Measurements from ENCODE around the gene RPL39L.
A peak's percentile ranks its signal among the peaks of the same experiment; 100 is the strongest.
"Not testable (repeated sequence)": the region's sequence is repeated elsewhere in the genome, so short reads cannot be mapped to it uniquely, and the experiment has no call there.

The RPL39L gene

DNA sequence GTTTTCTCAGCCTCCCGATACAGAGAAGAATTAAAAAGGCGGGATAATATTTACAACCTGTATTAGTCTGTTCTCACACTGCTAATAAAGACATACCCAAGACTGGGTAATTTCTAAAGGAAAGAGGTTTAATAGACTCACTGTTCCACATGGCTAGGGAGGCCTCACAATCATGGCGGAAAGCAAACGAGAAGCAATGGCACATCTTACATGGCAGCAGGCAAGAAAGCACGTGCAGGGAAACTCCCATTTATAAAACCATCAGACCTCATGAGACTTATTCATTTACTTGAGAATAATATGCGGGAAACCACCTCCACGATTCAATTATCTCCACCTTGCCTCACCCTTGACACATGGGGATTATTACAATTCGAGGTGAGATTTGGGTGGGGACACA is 27.5 kb upstream of the RPL39L start:
- peaks cover 6% of the 10 kb centered on the region for H3K27me3 Mint-ChIP-seq
- no peaks in the 10 kb centered on the region for H3K36me3 Mint-ChIP-seq (ENCODE audit: insufficient read depth)
- H3K4me1 Mint-ChIP-seq: no peaks in the 10 kb centered on the region
- no peak overlapping the region for H3K4me3 Mint-ChIP-seq
- H3K27ac Mint-ChIP-seq (ENCODE audit: low read depth): no peak overlapping the region
- DNase-seq (ENCODE audit: low spot score in 2 of 2) (no peak), ATAC-seq (replicated peaks; ENCODE audit: extremely low read depth, poor library complexity, severe bottlenecking) (no peak)
- no peaks in the 10 kb centered on the region for H3K9me3 Mint-ChIP-seq

DNA sequence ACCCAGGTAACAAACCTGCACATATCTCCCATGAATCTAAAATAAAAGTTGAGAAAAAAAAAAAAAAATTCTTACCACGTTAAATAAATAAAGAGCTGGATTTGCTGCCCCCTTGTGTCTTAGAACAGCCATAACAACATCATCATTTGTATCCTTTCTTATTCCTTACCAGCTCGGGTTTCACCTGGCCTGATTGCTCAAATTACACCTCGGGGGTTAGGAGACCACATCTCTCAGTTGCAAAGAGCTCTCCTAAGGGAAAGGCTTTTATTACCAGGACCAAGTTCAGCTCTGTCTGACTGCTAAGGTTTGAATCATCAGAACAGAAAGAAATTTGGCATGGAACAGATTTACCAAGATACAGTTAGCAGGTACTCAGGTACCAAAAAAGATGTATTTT is 25.8 kb upstream of the RPL39L start:
- H3K27me3 Mint-ChIP-seq: peaks cover 16% of the 10 kb centered on the region
- H3K36me3 Mint-ChIP-seq (ENCODE audit: insufficient read depth): no peaks in the 10 kb centered on the region
- ATAC-seq (replicated peaks; ENCODE audit: extremely low read depth, poor library complexity, severe bottlenecking) (peak; percentile 36), DNase-seq (ENCODE audit: low spot score in 2 of 2) (peak in 1 of 2 donors; percentile 32)
- H3K4me1 Mint-ChIP-seq: no peaks in the 10 kb centered on the region
- no peak overlapping the region for H3K4me3 Mint-ChIP-seq
- H3K27ac Mint-ChIP-seq (ENCODE audit: low read depth): no peak overlapping the region
- H3K9me3 Mint-ChIP-seq: no peaks in the 10 kb centered on the region

DNA sequence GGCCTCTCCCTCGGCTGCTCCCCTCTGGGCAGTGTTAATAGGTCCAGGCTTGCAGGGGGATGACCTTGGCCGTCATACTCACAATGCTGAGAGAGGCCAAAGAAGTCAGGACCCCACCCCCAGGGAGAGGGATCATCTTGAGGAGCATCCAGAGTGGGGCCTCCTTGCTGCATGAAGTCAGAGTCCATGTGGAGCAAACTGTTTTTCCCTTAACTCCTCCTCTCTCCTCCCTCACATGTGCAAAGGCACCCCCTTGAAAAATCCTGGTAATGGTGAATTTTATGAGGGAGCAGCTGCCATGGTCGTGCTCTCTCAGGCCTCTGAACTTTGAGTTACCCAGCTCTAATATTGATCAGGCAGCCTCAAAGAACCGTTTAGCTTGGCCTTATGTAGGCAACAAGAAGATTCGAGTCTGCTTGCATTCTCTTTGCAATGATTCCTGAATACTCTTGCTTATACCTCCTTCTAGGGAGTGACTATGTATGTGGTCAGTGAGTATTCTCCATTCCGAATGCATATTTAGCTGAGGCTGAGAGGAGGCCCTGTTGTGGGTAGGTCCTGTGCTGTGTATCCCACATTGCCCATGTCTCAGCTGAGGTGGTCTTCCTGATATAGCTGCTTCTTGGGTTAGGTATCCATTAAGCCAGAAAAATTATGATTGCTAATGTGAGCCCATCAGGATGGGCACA is 23.1 kb upstream of the RPL39L start:
- no peaks in the 10 kb centered on the region for H3K36me3 Mint-ChIP-seq (ENCODE audit: insufficient read depth)

DNA sequence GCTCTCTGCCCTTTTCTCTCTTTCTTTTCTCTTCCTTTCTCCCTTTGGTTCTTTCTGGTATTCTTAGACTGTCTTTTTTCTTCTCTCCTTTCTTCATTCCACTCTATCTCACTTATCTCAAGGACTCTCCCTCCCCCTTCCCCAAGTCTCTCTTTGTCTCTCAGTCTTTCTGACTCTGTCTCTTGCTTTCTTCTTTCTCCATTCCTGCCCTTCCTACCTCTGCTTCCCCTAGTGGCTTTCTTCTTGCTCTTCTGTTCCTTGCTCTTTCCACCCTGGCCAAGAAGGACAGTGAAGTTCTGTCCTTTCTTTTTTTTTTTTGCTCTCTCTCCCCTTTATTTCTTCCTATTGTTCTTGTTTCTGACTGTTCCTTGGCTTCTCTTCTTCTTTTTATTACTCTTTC is 22.3 kb upstream of the RPL39L start:
- no peaks in the 10 kb centered on the region for H3K36me3 Mint-ChIP-seq (ENCODE audit: insufficient read depth)
- H3K27ac Mint-ChIP-seq (ENCODE audit: low read depth): no peak overlapping the region
- ATAC-seq (replicated peaks; ENCODE audit: extremely low read depth, poor library complexity, severe bottlenecking): no peak
- H3K9me3 Mint-ChIP-seq: no peaks in the 10 kb centered on the region
- H3K4me3 Mint-ChIP-seq: no peak overlapping the region
- H3K27me3 Mint-ChIP-seq: peaks cover 16% of the 10 kb centered on the region
- H3K4me1 Mint-ChIP-seq: no peaks in the 10 kb centered on the region
- no peak for DNase-seq (ENCODE audit: low spot score in 2 of 2)

More for the DNA sequence above, 23.1 kb upstream of the RPL39L start:
- Mint-ChIP-seq H3K27ac (ENCODE audit: low read depth) (no peak overlapping the region), H3K4me3 (no peak overlapping the region), H3K27me3 (peaks cover 16% of the 10 kb centered on the region), H3K4me1 (no peaks in the 10 kb centered on the region), H3K9me3 (no peaks in the 10 kb centered on the region)
- no peak for DNase-seq (ENCODE audit: low spot score in 2 of 2)
- no peak for ATAC-seq (replicated peaks; ENCODE audit: extremely low read depth, poor library complexity, severe bottlenecking)

DNA sequence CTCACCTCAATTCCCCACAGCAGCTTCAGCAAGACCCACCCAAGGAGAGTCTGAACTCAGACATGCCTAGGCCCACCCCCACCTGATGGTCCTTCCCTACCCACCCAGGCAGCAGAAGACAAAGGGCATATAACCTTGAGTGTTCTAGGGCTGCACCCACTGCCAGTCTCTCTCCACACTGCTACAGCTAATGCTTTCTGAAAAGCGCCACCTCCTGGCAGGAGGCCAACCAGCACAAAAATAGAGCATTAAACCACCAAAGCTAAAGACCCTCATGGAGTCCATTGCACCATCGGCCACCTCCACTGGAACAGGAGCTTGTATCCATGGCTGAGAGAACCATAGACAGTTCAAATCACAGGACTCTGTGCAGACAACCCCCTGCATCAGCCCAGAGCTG is 11.3 kb upstream of the RPL39L start:
- H3K4me3 Mint-ChIP-seq: no peak overlapping the region
- peak; percentile 44 to 55 for DNase-seq (ENCODE audit: low spot score in 2 of 2)
- no peak overlapping the region for H3K27ac Mint-ChIP-seq (ENCODE audit: low read depth)
- H3K36me3 Mint-ChIP-seq (ENCODE audit: insufficient read depth): peaks cover 1% of the 10 kb centered on the region
- H3K9me3 Mint-ChIP-seq: no peaks in the 10 kb centered on the region
- peaks cover 36% of the 10 kb centered on the region for H3K27me3 Mint-ChIP-seq
- no peak for ATAC-seq (replicated peaks; ENCODE audit: extremely low read depth, poor library complexity, severe bottlenecking)
- peaks cover 6% of the 10 kb centered on the region for H3K4me1 Mint-ChIP-seq

DNA sequence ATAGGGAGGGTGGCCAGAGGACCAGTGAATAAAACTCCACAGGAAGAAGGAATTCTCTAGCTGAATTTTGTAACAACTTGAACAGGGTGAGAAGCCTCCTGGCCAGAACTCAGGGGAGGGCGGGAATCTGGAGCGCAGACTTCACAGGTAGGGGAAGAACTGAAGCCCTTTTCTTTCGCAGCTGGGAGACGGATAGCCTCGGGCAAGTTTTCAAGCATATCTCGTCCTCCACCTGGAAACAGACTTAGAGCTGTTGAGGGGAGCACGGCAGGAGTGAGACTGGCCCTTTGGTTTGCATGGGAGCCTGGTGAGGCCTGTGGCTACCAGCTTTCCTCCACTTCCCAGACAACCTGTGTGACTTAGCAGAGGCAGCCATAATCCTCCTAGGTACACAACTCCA is 10.9 kb upstream of the RPL39L start:
- Mint-ChIP-seq H3K27ac (ENCODE audit: low read depth) (no peak overlapping the region), H3K27me3 (peaks cover 36% of the 10 kb centered on the region), H3K36me3 (ENCODE audit: insufficient read depth) (peaks cover 1% of the 10 kb centered on the region), H3K9me3 (no peaks in the 10 kb centered on the region), H3K4me3 (no peak overlapping the region), H3K4me1 (peaks cover 6% of the 10 kb centered on the region)
- ATAC-seq (replicated peaks; ENCODE audit: extremely low read depth, poor library complexity, severe bottlenecking): no peak
- DNase-seq (ENCODE audit: low spot score in 2 of 2): no peak

DNA sequence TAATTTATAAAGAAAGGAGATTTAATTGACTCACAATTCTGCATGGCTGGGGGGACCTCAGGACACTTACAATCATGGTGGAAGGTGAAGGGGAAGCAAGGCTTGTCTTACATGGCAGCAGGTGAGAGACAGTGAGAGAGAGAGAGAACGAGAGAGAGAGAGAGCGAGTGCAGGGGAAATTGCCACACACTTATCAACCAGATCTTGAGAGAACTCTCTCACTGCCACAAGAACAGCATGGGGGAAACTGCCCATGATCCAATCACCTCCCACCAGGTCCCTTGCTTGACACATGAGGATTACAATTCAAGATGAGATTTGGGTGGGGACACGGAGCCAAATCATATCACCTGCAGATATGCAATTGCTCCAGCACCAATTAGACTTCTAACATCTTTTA is 7.1 kb upstream of the RPL39L start:
- Mint-ChIP-seq H3K27ac (ENCODE audit: low read depth) (no peak overlapping the region), H3K4me3 (no peak overlapping the region), H3K4me1 (peaks cover 6% of the 10 kb centered on the region), H3K27me3 (peaks cover 11% of the 10 kb centered on the region), H3K36me3 (ENCODE audit: insufficient read depth) (no peaks in the 10 kb centered on the region), H3K9me3 (peaks cover 5% of the 10 kb centered on the region)
- ATAC-seq (replicated peaks; ENCODE audit: extremely low read depth, poor library complexity, severe bottlenecking) (no peak), DNase-seq (ENCODE audit: low spot score in 2 of 2) (no peak)

DNA sequence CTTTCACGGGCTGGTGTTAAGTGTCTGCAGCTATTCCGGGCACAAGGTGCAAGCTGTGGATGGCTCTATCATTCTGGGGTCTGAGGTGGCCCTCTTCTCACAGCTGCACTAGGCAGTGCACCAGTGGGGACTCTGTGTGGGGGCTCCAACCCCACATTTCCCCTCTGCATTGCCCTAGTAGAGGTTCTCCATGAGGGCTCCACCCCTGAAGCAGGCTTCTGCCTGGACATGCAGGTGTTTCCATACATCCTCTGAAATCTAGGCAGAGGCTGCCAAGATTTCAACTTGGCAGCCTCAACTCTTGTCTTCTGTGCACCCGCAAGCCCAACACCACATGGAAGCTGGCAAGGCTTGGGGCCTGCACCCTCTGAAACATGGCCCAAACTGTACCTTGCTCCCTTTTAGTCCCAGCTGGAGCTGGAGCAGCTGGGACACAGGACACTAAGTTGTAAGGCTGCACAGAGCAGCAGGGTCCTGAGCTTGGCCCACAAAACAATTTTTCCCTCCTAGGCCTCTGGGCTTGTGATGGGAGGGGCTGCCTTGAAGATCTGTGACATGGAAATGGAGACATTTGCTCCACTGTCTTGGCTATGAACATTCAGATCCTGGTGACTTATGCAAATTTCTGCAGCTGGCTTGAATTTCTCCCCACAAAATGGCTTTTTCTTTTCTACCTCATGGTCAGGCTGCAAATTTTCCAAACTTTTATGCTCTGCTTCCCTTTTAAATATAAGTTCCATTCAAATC is 6.0 kb upstream of the RPL39L start:
- Mint-ChIP-seq H3K4me3 (no peak overlapping the region), H3K27me3 (no peaks in the 10 kb centered on the region)

DNA sequence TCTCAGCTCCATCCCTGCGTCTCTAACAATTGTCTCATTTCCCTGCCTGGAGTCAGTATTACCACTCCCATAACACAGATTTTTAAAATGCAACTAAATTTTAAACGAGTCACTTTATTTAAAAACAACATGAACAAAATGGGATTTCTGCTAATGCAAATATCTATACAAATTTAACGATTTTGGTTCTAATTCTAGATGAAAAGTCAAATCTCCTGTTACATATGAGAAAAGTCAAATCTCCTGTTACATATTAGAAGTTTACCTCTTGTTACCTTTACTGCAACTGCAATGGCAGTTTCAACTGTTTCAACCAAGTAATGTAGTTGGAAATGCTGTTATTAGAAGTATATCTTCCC is 578 bp upstream of the RPL39L start:
- H3K4me3 Mint-ChIP-seq: peak overlapping the region; percentile 82
- peak overlapping the region; percentile 90 for H3K27ac Mint-ChIP-seq (ENCODE audit: low read depth)
- no peaks in the 10 kb centered on the region for H3K27me3 Mint-ChIP-seq
- peaks cover 9% of the 10 kb centered on the region for H3K36me3 Mint-ChIP-seq (ENCODE audit: insufficient read depth)
- H3K4me1 Mint-ChIP-seq: peaks cover 22% of the 10 kb centered on the region
- DNase-seq (ENCODE audit: low spot score in 2 of 2) (no peak), ATAC-seq (replicated peaks; ENCODE audit: extremely low read depth, poor library complexity, severe bottlenecking) (no peak)
- peaks cover 5% of the 10 kb centered on the region for H3K9me3 Mint-ChIP-seq

More for the DNA sequence above, 6.0 kb upstream of the RPL39L start:
- H3K9me3 Mint-ChIP-seq: peaks cover 5% of the 10 kb centered on the region
- no peak for ATAC-seq (replicated peaks; ENCODE audit: extremely low read depth, poor library complexity, severe bottlenecking)
- no peak overlapping the region for H3K27ac Mint-ChIP-seq (ENCODE audit: low read depth)
- no peak for DNase-seq (ENCODE audit: low spot score in 2 of 2)
- H3K36me3 Mint-ChIP-seq (ENCODE audit: insufficient read depth): no peaks in the 10 kb centered on the region
- no peaks in the 10 kb centered on the region for H3K4me1 Mint-ChIP-seq

DNA sequence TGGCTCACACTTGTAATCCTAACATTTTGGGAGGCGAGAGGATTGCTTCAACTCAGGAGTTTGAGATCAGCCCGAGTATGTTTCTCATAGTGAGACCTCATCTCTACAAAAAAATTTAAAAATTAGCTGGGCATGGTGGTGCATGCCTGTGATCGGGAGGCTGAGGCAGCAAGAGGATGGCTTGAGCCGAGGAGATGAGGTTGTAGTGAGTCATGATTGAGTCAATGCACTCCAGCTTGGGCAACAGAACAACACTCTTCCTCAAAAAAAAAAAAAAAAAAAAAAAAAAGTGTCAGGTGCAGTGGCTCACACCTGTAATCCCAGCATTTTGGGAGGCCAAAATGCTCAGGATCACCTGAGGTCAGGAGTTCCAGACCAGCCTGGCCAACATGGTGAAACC is 2.4 kb downstream of the RPL39L start:
- ATAC-seq (replicated peaks; ENCODE audit: extremely low read depth, poor library complexity, severe bottlenecking): no peak
- Mint-ChIP-seq H3K4me3 (no peak overlapping the region), H3K27me3 (no peaks in the 10 kb centered on the region), H3K4me1 (peaks cover 22% of the 10 kb centered on the region), H3K9me3 (peaks cover 3% of the 10 kb centered on the region), H3K36me3 (ENCODE audit: insufficient read depth) (peaks cover 9% of the 10 kb centered on the region), H3K27ac (ENCODE audit: low read depth) (no peak overlapping the region)
- no peak for DNase-seq (ENCODE audit: low spot score in 2 of 2)

DNA sequence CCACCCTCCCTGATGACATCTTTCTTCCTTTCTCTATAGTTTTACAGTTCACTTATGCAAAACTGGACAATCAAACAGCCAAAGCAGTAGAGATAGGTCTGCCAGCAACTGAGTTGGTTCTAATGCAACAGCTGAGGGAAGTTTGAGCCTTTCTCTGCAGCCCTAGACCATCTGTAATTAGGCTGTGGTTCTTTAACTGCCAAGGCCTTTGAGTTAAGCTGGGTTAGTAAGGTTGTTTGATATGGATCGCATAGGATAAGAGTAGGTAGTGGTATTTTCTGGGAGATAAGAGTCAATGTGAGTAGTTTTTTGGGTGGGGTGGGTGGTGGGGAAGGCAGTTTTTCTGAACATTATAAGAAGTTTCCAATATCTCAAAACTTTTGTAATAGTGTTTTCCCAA is 3.0 kb downstream of the RPL39L start:
- Mint-ChIP-seq H3K27me3 (no peaks in the 10 kb centered on the region), H3K4me3 (no peak overlapping the region), H3K27ac (ENCODE audit: low read depth) (no peak overlapping the region), H3K9me3 (no peaks in the 10 kb centered on the region), H3K4me1 (peaks cover 22% of the 10 kb centered on the region), H3K36me3 (ENCODE audit: insufficient read depth) (peaks cover 9% of the 10 kb centered on the region)
- DNase-seq (ENCODE audit: low spot score in 2 of 2) (no peak), ATAC-seq (replicated peaks; ENCODE audit: extremely low read depth, poor library complexity, severe bottlenecking) (no peak)

DNA sequence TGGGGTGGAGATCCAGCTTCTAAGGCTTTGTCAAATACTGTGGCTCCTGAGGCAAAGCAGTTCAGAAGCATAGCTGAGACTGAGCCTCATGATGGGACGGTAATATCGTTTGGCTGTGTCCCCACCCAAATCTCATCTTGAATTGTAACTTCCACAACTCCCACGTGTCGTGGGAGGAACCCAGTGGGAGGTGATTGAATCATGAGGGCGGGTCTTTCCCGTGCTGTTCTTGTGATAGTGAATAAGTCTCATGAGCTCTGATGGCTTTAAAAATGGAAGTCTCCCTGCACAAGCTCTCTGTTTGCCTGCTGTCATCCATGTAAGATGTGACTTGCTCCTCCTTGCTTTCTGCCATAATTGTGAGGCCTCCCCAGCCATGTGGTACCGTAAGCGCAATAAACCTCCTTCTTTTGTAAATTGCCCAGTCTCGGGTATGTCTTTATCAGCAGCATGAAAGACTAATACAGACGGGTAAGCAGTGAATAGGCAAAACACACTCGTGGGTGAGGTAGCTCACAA is 4.1 kb downstream of the RPL39L start:
- DNase-seq (ENCODE audit: low spot score in 2 of 2); H3K9me3 Mint-ChIP-seq; H3K27ac Mint-ChIP-seq (ENCODE audit: low read depth); H3K27me3 Mint-ChIP-seq; ATAC-seq (replicated peaks; ENCODE audit: extremely low read depth, poor library complexity, severe bottlenecking); H3K4me3 Mint-ChIP-seq: not testable (repeated sequence)
- Mint-ChIP-seq H3K4me1 (peaks cover 33% of the 10 kb centered on the region), H3K36me3 (ENCODE audit: insufficient read depth) (peaks cover 14% of the 10 kb centered on the region)

DNA sequence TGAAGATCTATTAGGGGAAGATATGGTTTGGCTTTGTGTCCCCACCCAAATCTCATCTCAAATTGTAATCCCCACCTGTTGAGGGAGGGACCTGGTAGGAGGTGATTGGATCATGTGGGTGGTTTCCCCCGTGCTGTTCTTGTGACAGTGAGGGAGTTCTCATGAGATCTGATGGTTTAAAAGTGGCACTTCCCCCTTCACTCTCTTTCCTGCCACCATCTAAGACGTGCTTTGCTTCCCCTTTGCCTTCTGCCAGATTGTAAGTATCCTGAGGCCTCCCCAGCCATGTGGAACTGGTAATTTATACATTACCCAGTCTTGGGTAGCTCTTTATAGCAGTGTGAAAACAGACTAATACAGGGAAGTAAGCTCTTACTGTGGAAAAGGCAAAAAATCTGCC is 6.1 kb downstream of the RPL39L start:
- not testable (repeated sequence) for ATAC-seq (replicated peaks; ENCODE audit: extremely low read depth, poor library complexity, severe bottlenecking); H3K36me3 Mint-ChIP-seq (ENCODE audit: insufficient read depth); H3K4me3 Mint-ChIP-seq; H3K27ac Mint-ChIP-seq (ENCODE audit: low read depth); H3K9me3 Mint-ChIP-seq; H3K27me3 Mint-ChIP-seq; DNase-seq (ENCODE audit: low spot score in 2 of 2)
- peaks cover 22% of the 10 kb centered on the region for H3K4me1 Mint-ChIP-seq

Data from central memory CD8-positive, alpha-beta T cell (primary cell).